GM12874 (cell line): ENCODE measurements around the gene CLTA.

Source experiments
- TF ChIP-seq, protein P1 (sequence below): IDR thresholded peaks from 2 replicates; pipeline ENCODE4 v1.5.1; 2011; ENCODE audit warnings: low read depth, mild to moderate bottlenecking, control low read depth, low read length, moderate library complexity; ENCODE audit not compliant: insufficient read depth

CLTA gene

DNA sequence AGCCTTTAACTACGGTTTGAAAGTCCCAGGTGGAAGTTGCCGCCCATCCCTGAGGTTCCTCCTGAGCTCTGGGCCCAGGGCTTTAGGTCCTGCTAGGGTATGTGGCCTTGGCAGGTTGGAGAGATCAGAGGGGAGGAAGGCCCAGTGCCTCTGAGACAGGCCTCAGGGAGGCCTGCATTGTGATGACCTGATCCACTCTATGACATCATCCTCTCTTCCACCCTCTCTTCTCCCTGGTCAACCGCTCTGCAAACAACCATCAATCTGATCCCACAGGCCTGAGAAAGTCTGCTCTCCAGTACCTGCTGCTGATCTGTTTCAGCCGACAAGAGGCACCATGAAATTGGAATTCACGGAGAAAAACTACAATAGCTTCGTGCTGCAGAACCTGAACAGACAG, 21.6 kb upstream of the CLTA start, which contains the start of gene CCIN:
Gene CCIN (plus strand): TSS at position 223 of the 400 bp plus-strand sequence. CDS start 115 bp downstream, at position 338.
- TF ChIP-seq, protein P1, sequence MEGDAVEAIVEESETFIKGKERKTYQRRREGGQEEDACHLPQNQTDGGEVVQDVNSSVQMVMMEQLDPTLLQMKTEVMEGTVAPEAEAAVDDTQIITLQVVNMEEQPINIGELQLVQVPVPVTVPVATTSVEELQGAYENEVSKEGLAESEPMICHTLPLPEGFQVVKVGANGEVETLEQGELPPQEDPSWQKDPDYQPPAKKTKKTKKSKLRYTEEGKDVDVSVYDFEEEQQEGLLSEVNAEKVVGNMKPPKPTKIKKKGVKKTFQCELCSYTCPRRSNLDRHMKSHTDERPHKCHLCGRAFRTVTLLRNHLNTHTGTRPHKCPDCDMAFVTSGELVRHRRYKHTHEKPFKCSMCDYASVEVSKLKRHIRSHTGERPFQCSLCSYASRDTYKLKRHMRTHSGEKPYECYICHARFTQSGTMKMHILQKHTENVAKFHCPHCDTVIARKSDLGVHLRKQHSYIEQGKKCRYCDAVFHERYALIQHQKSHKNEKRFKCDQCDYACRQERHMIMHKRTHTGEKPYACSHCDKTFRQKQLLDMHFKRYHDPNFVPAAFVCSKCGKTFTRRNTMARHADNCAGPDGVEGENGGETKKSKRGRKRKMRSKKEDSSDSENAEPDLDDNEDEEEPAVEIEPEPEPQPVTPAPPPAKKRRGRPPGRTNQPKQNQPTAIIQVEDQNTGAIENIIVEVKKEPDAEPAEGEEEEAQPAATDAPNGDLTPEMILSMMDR, result no peak

DNA sequence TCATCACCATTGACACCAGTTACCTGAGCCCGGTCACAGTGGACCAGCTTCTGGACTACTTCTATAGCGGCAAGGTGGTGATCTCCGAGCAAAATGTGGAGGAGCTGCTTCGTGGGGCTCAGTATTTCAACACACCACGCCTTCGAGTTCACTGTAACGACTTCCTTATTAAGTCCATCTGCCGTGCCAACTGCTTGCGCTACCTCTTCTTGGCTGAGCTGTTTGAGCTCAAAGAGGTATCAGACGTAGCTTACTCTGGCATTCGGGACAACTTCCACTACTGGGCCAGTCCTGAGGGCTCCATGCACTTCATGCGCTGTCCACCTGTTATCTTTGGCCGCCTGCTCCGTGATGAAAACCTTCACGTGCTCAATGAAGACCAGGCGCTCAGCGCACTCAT, 21.0 kb upstream of the CLTA start:
- TF ChIP-seq, protein P1, result no peak

DNA sequence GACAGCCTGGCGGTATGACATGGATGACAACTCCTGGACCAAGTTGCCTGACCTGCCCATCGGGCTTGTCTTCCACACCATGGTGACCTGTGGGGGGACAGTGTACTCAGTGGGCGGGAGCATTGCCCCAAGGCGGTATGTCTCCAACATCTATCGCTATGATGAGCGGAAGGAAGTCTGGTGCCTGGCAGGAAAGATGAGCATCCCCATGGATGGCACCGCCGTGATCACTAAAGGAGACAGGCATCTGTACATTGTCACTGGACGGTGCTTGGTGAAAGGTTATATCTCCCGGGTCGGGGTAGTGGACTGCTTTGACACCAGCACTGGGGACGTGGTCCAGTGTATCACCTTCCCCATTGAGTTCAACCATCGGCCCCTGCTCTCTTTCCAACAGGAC, 20.2 kb upstream of the CLTA start:
- TF ChIP-seq, protein P1, result no peak

- TF ChIP-seq, protein P1, result no peak
Observed at GRCh38 chr9:36173861-36174260, 16.9 kb upstream of the CLTA start.

DNA sequence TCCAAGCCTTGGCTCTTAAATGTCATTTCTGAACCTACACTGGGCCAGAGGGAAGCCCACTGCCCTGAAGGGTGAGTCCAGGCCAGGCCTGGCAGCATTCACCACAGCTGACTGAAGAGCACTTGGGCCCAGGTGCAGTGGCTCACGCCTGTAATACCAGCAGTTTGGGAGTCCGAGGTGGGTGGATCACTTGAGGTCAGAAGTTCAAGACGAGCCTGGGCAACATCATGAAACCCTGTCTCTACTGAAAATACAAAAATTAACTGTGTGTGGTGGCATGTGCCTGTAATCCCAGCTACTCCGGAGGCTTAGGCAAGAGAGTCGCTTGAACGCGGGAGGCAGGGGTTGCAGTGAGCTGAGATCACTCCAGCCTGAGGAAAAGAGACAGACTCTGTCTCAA, 16.4 kb upstream of the CLTA start:
- TF ChIP-seq, protein P1, result no peak

- TF ChIP-seq, protein P1, result no peak
Observed at GRCh38 chr9:36174731-36175130, 16.0 kb upstream of the CLTA start.

DNA sequence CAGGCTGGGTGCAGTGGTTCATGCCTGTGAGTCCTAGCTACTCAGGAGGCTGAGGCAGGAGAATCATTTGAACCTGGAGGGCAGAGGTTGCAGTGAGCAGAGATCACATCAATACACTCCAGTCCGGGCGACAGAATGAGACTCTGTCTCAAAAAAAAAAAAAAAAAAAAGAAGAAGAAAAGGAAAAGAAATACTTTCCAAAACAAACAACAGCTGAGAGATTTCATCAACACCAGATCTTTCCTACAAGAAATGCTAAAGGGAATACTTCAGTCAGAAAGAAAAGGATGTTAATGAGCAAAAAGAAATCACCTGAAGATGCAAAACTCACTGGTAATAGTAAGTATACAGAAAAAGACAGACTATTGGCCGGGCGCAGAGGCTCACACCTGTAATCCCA, 13.2 kb upstream of the CLTA start:
- TF ChIP-seq, protein P1, result no peak

DNA sequence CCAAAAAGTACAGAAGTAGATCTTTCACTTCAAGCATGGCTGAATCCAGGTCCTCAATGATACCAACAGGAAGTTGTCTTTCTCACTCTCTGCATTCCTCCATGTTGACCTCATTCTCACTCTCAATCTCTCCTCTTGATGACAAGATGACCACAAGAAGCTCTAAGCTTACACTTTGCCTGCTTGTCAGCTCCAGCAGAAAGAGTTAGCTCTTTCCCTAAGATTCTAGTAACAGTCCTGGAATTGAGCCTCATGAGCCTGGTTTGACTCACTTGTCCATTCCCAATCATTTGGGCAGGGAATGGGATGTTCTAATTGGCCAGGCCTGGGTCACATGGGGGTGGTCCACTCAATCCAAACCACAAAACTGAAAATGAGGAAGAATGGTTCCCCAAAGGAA, 3.3 kb upstream of the CLTA start:
- TF ChIP-seq, protein P1, result no peak
